H1 (cell line): ENCODE measurements around the gene SLC7A11. TPM values are rescaled to one million over a fixed set of nuclear protein-coding genes. Genes with fewer than 3 reads are reported as not detected.

Experiments
- CTCF ChIA-PET: fragments of 300-600 bp; sonication (Branson Sonifier 250); formaldehyde crosslinking; loops from one replicate; lab custom pipeline; 2021; ENCODE audit not compliant: partially characterized antibody; lab: Charles Lee
- POLR2A ChIA-PET: fragments of 300-600 bp; sonication (Branson Sonifier 250); formaldehyde crosslinking; loops from one replicate; lab custom pipeline; 2021; ENCODE audit warnings: inconsistent platforms; ENCODE audit not compliant: partially characterized antibody; lab: Charles Lee
- DNase-seq, 2 experiments: peaks; one replicate each; pipeline versions ENCODE4 v3.0.0 to v3.0.0-alpha.2; 2010 to 2022; ENCODE audit warnings: low spot score in 2 of 2, low read depth in 1 of 2, mixed read lengths in 1 of 2
- FAIRE-seq: peaks from 2 replicates; lab custom pipeline; 2011; peaks lifted over from hg19 to GRCh38; lab: Jason Lieb, UNC
- H2AFZ ChIP-seq: 2 replicates; pipeline ENCODE4 v1.8.1; 2012; ENCODE audit warnings: low read length, inconsistent platforms
- H2AK5ac ChIP-seq: 2 replicates; pipeline ENCODE4 v1.6.1; 2013; ENCODE audit warnings: low read depth, low read length
- H2BK120ac ChIP-seq: replicated peaks from 2 replicates; pipeline ENCODE3; 2013; ENCODE audit warnings: low read depth, low read length, inconsistent platforms
- H2BK12ac ChIP-seq: 2 replicates; pipeline ENCODE4 v1.6.1; 2013; ENCODE audit warnings: low read depth, low read length
- H2BK15ac ChIP-seq: 2 replicates; pipeline ENCODE4 v1.6.1; 2013; ENCODE audit warnings: low read length
- H2BK20ac ChIP-seq: 2 replicates; pipeline ENCODE4 v1.6.1; 2013; ENCODE audit warnings: low read length
- H2BK5ac ChIP-seq: 2 replicates; pipeline ENCODE4 v1.6.1; 2013; ENCODE audit warnings: low read depth, low read length
- H3K14ac ChIP-seq: 2 replicates; pipeline ENCODE4 v1.6.1; 2013; ENCODE audit warnings: inconsistent platforms; ENCODE audit not compliant: insufficient read length
- H3K18ac ChIP-seq: 2 replicates; pipeline ENCODE4 v1.6.1; 2013; ENCODE audit warnings: low read length; ENCODE audit errors: extremely low read depth
- H3K23ac ChIP-seq: 2 replicates; pipeline ENCODE4 v1.6.1; 2013; ENCODE audit warnings: inconsistent platforms; ENCODE audit not compliant: insufficient read length
- H3K23me2 ChIP-seq: 2 replicates; pipeline ENCODE4 v1.6.1; 2013; ENCODE audit warnings: low read depth, low read length
- H3K27ac ChIP-seq: 2 replicates; pipeline ENCODE4 v1.6.1; 2011; ENCODE audit warnings: low read depth, low read length, inconsistent platforms
- H3K27me3 ChIP-seq, 4 experiments: replicated peaks in 1 of 4; 1 replicate in 1 of 4; 2 replicates in 3 of 4; pipeline versions ENCODE4 v1.6.1 to v1.8.1; 2011 to 2013; ENCODE audit warnings: low read length in 3 of 4, mild to moderate bottlenecking in 3 of 4, inconsistent platforms in 2 of 4, mixed read lengths in 2 of 4, moderate library complexity in 1 of 4; ENCODE audit not compliant: control insufficient read depth in 3 of 4, insufficient read depth in 3 of 4; ENCODE audit errors: extremely low read depth in 1 of 4
- H3K36me3 ChIP-seq, 4 experiments: 2 replicates each; pipeline versions ENCODE4 v1.6.1 to v1.8.1; 2011 to 2013; ENCODE audit warnings: mild to moderate bottlenecking in 4 of 4, low read length in 3 of 4, moderate library complexity in 2 of 4, control low read depth in 1 of 4, inconsistent platforms in 1 of 4; ENCODE audit not compliant: insufficient read depth in 4 of 4, control insufficient read depth in 2 of 4
- H3K4ac ChIP-seq: replicated peaks from 2 replicates; pipeline ENCODE3; 2013; ENCODE audit warnings: low read length, low read depth, mixed read lengths, inconsistent platforms; ENCODE audit not compliant: insufficient read length
- H3K4me1 ChIP-seq, 4 experiments: replicated peaks in 1 of 4; 1 replicate in 1 of 4; 2 replicates in 3 of 4; pipeline versions ENCODE4 v1.6.1 to v1.8.1; 2011 to 2013; ENCODE audit warnings: low read length in 3 of 4, inconsistent platforms in 2 of 4, mixed read lengths in 1 of 4; ENCODE audit not compliant: insufficient read depth in 4 of 4, control insufficient read depth in 3 of 4
- H3K4me2 ChIP-seq, 2 experiments: 2 replicates each; pipeline versions ENCODE4 v1.6.1 to v1.8.1; 2011 to 2013; ENCODE audit warnings: low read depth in 2 of 2, low read length in 2 of 2, control low read depth in 1 of 2, inconsistent platforms in 1 of 2, mild to moderate bottlenecking in 1 of 2; ENCODE audit not compliant: insufficient read depth in 1 of 2
- H3K4me3 ChIP-seq, 4 experiments: fragments of 200-600, 300-600 bp in 1 of 4; sonication (generic), shearing (Covaris generic), sonication (Bioruptor Twin) in 1 of 4; 2 replicates each; pipeline versions ENCODE4 v1.5.1 to v1.8.1; 2011 to 2016; ENCODE audit warnings: low read length in 4 of 4, low read depth in 3 of 4, control low read depth in 2 of 4, inconsistent platforms in 2 of 4, mild to moderate bottlenecking in 2 of 4, mixed read lengths in 1 of 4, moderate library complexity in 1 of 4; ENCODE audit not compliant: insufficient read depth in 2 of 4; ENCODE audit errors: extremely low read depth in 1 of 4
- H3K56ac ChIP-seq: replicated peaks from 2 replicates; pipeline ENCODE3; 2013; ENCODE audit warnings: low read depth, mild to moderate bottlenecking, mixed read lengths, low read length, inconsistent platforms; ENCODE audit not compliant: insufficient read length
- H3K79me1 ChIP-seq: 2 replicates; pipeline ENCODE4 v1.6.1; 2013; ENCODE audit warnings: low read depth, low read length, control low read depth
- H3K79me2 ChIP-seq, 2 experiments: 2 replicates each; pipeline versions ENCODE4 v1.6.1 to v1.8.1; 2012 to 2013; ENCODE audit warnings: low read length in 2 of 2, mild to moderate bottlenecking in 2 of 2, inconsistent platforms in 1 of 2; ENCODE audit not compliant: insufficient read depth in 2 of 2, control insufficient read depth in 1 of 2
- H3K9ac ChIP-seq, 4 experiments: replicated peaks in 1 of 4; 1 replicate in 1 of 4; 2 replicates in 3 of 4; pipeline versions ENCODE4 v1.6.1 to v1.8.1; 2011 to 2013; ENCODE audit warnings: low read depth in 3 of 4, low read length in 3 of 4, control low read depth in 2 of 4, mild to moderate bottlenecking in 2 of 4, moderate library complexity in 2 of 4, inconsistent platforms in 1 of 4; ENCODE audit errors: extremely low read depth in 1 of 4
- H3K9me3 ChIP-seq, 2 experiments: 2 replicates each; pipeline versions ENCODE4 v1.6.1 to v1.8.1; 2012 to 2013; ENCODE audit warnings: mild to moderate bottlenecking in 2 of 2, moderate library complexity in 2 of 2, control low read depth in 1 of 2, inconsistent platforms in 1 of 2, low read depth in 1 of 2, low read length in 1 of 2, mixed read lengths in 1 of 2; ENCODE audit not compliant: insufficient read depth in 2 of 2
- H4K20me1 ChIP-seq, 2 experiments: replicated peaks in 1 of 2; 2 replicates each; pipeline versions ENCODE3 to v1.8.1; 2011 to 2013; ENCODE audit warnings: inconsistent platforms in 2 of 2, low read length in 2 of 2, mild to moderate bottlenecking in 1 of 2; ENCODE audit not compliant: insufficient read depth in 2 of 2, control insufficient read depth in 1 of 2
- H4K5ac ChIP-seq: 2 replicates; pipeline ENCODE4 v1.6.1; 2013; ENCODE audit warnings: low read length, low read depth, mixed read lengths, inconsistent platforms; ENCODE audit not compliant: insufficient read length
- H4K8ac ChIP-seq: 2 replicates; pipeline ENCODE4 v1.8.0; 2013; ENCODE audit warnings: mild to moderate bottlenecking, moderate library complexity, low read length, inconsistent platforms; ENCODE audit not compliant: insufficient read depth; ENCODE audit errors: extremely low read depth
- H4K91ac ChIP-seq: replicated peaks from 2 replicates; pipeline ENCODE3; 2013; ENCODE audit warnings: low read length, mixed read lengths, inconsistent platforms; ENCODE audit not compliant: insufficient read length
- BCL11A ChIP-seq, 2 experiments: IDR thresholded peaks; one replicate each; pipeline ENCODE4 v1.6.1; 2011; ENCODE audit warnings: low read depth in 2 of 2, low read length in 2 of 2, mild to moderate bottlenecking in 2 of 2
- MAFK ChIP-seq: IDR thresholded peaks from 2 replicates; pipeline ENCODE4 v1.6.1; 2012; ENCODE audit warnings: low read depth, mild to moderate bottlenecking, improper control_type of control experiment, low read length
- POLR2AphosphoS5 ChIP-seq: IDR thresholded peaks from 2 replicates; pipeline ENCODE4 v1.6.1; 2011; ENCODE audit warnings: low read depth, low read length
- SP4 ChIP-seq: IDR thresholded peaks from 2 replicates; pipeline ENCODE4 v1.6.1; 2012; ENCODE audit warnings: low read length, inconsistent platforms
- TAF7 ChIP-seq: optimal IDR thresholded peaks from 2 replicates; pipeline ENCODE3; 2011; ENCODE audit warnings: low read depth, mild to moderate bottlenecking, inconsistent platforms, low read length, moderate library complexity, borderline replicate concordance
- polyA plus RNA-seq, 7 experiments: library from polyadenylated mRNA; depleted of rRNA in 3 of 7; stranded (reverse) in 5 of 7; unstranded in 2 of 7; fragments of >200 nt in 5 of 7; fragments of 200-250 nt in 2 of 7; gene quantifications; 1 replicate in 5 of 7; 2 replicates in 1 of 7; 4 replicates in 1 of 7; pipeline versions ENCODE4 v1.2.1 to v1.2.3, GENCODE V29; 2011 to 2013; ENCODE audit warnings: missing spikeins in 2 of 7, mixed read lengths in 2 of 7
- total RNA-seq: library from RNA; stranded (reverse); fragmentation: NEBNext Ultra II Directional; extraction: Animal tissue kit (Norgen Biotek cat#: 25700); gene quantifications from 2 replicates; pipeline ENCODE4 v1.2.1, GENCODE V29; 2021

The SLC7A11 gene
- total and polyA plus RNA-seq, 2 of the 8 experiments (the other 6 are each of a cell fraction or from before 2014, with no cell fraction given): 6.6 to 17.0 TPM

GRCh38 chr4:138267835-138268234 is 25.7 kb upstream of the SLC7A11 start:
- Histone ChIP-seq H2BK5ac (no peak overlapping the region), H2BK120ac (no peak overlapping the region), H4K5ac (no peak overlapping the region), H3K14ac (no peak overlapping the region), H2AFZ (peak overlapping the region; percentile 59; the same call in 1 of the 2 replicates), H2BK12ac (no peak overlapping the region), H3K36me3 (no peaks in the 10 kb centered on the region), H3K27me3 (no peaks in the 10 kb centered on the region), H3K4me3 (no peak overlapping the region), H4K20me1 (no peaks in the 10 kb centered on the region), H3K79me2 (no peaks in the 10 kb centered on the region), H4K91ac (no peak overlapping the region), H3K4me1 (no peaks in the 10 kb centered on the region), H3K4me2 (no peak overlapping the region), H2BK20ac (no peak overlapping the region), H4K8ac (no peak overlapping the region), H3K18ac (no peak overlapping the region), H2BK15ac (no peak overlapping the region), H3K9ac (no peak overlapping the region), H3K23ac (no peak overlapping the region), H3K56ac (no peak overlapping the region), H3K9me3 (no peaks in the 10 kb centered on the region), H2AK5ac (no peak overlapping the region), H3K27ac (no peak overlapping the region), H3K23me2 (no peaks in the 10 kb centered on the region), H3K79me1 (no peaks in the 10 kb centered on the region), H3K4ac (no peak overlapping the region)
- FAIRE-seq (no peak), DNase-seq (no peak)
- ChIA-PET POLR2A (no interaction called here), CTCF (interaction anchor here (0.6 kb wide), 1 partner anchor 683 kb away, joined by 3 read pairs; no protein-coding TSS in a partner anchor)
- TF ChIP-seq POLR2AphosphoS5 (no peak), TAF7 (no peak), BCL11A (IDR thresholded peaks at IDR 0.05; ENCODE audit: low read depth in 2 of 2, low read length in 2 of 2) (no peak), MAFK (no peak), SP4 (no peak)
